GM20000 (cell line): Measurements from ENCODE around the gene CSRP2.

ENCODE experiments used
- DNase-seq: peaks from one replicate; pipeline ENCODE4 v3.0.0; 2012; ENCODE audit warnings: low spot score
- TF ChIP-seq, protein P1 (sequence below): IDR thresholded peaks from 2 replicates; pipeline ENCODE4 v1.5.1; 2012; ENCODE audit warnings: mild to moderate bottlenecking, control low read depth; ENCODE audit errors: extremely low read depth, missing control alignments

The CSRP2 gene

DNA sequence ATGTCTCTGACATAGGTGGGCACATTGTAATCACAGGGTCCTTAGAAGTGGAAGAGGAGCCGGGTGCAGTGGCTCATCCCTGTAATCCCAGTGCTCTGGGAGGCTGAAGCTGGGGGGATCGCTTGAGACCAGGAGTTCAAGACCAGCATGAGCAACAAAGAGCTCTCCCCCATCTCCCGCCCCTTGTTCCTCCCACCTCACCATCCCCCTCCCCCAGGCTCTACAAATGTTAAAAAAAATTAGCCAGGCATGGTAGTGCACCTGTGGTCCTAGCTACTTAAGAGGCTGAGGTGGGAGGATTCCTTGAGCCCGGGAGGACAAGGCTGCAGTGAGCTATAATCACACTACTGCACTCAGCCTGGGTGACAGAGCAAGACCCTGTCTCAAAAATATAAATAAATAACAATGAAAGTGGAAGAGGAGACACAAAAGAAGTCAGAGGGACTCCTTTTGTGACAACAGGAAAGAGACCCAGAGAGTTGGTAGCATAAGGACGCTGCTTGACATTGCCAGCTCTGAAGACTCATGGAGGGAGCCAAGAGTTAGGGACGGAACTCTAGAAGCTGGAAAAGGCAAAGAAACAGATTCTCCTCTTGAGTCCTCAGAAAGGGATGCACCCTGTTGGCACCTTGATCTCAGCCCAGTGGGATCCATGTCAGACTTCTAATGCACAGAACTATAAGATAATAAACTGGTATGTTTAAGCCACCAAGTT is 29.6 kb upstream of the CSRP2 start:
- TF ChIP-seq, protein P1, sequence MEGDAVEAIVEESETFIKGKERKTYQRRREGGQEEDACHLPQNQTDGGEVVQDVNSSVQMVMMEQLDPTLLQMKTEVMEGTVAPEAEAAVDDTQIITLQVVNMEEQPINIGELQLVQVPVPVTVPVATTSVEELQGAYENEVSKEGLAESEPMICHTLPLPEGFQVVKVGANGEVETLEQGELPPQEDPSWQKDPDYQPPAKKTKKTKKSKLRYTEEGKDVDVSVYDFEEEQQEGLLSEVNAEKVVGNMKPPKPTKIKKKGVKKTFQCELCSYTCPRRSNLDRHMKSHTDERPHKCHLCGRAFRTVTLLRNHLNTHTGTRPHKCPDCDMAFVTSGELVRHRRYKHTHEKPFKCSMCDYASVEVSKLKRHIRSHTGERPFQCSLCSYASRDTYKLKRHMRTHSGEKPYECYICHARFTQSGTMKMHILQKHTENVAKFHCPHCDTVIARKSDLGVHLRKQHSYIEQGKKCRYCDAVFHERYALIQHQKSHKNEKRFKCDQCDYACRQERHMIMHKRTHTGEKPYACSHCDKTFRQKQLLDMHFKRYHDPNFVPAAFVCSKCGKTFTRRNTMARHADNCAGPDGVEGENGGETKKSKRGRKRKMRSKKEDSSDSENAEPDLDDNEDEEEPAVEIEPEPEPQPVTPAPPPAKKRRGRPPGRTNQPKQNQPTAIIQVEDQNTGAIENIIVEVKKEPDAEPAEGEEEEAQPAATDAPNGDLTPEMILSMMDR: no peak
- DNase-seq: no peak

DNA sequence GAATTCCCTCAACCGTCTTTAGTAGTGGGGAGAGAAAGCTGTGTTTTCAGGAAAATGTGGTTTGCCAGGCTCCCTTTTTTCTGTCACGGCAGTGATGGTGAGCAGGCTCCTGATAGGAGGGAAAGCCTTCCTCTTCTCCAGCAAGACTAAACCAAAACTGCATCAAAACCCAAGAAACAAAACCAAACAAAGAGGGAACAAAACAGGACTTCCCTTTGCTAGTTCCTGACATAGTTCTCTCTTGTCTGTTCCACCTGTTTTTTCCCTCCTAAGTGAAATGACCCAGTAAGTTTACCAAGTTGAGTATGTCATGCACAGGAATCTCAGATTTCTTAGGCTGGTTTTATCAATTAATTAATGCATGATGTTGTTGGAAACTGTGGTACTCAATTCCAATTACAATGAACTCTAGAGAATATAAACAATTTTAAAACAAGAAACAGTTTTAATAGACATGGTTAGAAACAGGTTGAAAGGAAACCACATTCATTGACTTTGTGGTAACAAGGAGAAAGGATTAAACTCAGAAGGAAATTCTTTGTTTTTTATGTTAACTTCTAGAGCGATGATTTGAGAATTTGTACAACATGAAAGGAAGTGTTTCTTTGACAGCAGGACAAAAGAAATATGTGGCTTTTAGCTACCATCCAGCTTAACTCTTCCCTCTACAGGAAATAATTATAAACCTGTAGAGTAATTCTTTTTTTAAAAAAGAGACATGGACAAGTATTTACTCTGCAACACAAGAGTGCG is 23.0 kb upstream of the CSRP2 start:
- no peak for DNase-seq
- TF ChIP-seq, protein P1: no peak

DNA sequence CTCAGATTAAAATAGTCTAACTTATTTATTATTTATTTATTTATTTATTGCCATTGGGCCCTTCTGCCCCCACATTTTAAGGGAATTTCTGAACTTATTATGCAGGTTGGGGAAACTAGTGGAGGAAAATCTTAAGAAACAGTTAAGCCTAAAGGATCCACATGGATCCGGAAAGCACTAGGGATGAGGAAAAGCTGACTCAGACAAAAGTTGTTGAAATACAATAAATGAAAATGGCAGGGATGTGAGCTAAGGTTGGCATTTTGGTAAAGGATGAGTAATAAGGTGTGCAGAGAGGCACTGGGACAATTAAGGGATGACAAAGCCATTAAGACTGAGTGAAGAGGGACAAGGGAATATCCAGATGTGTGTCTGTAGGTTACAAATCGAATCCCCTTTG is 20.7 kb upstream of the CSRP2 start:
- TF ChIP-seq, protein P1: no peak
- no peak for DNase-seq

DNA sequence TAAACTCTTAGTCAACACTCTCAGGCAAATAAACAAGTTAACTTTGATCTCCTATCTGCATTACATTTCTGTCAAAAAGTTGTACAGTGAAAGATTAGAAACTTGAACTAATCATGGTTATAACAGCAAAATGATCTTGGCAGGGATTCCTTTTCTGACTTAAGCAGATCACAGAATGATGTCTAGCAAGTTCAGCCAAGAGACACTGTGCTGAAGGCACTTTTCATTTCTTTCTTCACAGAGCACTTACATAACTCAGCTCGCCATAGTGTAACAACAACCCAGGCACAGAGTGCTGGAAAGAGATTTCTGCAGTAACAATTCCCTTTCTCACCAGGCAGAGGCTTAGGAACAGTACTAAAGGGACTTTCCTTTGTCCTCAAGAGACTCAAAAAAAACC is 19.6 kb upstream of the CSRP2 start:
- no peak for DNase-seq
- TF ChIP-seq, protein P1: no peak

DNA sequence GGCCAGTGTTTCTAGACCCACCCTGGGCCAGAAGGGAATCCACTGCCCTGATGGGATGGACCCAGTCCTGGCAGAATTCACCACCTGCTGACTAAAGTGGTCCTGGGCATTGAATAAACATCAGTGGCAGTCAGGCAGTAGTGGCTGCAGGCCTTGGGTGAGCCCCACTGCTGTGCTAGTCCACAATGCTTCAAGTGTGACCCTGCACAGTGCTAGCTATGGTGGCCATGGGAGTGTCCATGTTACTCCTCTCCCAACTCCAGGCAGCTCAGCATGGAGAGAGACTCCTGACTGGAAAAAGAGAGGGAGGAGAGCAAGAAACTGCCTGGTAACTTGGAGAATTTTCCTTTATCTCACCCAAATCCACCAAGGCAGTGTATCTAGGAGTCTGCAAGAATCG is 17.5 kb upstream of the CSRP2 start:
- DNase-seq: no peak
- TF ChIP-seq, protein P1: no peak

DNA sequence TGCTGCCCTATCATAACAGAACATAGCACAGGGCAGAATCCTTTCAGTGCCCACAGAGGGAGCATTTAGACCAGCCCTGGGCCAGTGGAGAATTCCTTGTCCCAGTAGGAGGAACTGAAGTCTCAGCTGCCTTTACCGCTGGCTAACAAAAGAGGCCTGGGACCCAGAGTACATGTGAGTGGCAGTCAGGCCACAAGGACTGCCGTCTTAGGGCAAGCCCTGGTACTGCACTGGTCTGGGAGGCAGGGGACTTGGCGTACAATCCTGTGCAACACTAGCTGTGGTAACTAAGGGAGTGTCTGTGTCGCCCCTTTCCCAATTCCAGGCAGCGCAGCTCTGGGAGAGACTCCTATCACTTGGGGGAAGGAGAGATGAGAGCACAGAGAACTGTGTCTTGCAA is 17.0 kb upstream of the CSRP2 start:
- TF ChIP-seq, protein P1: no peak
- no peak for DNase-seq

DNA sequence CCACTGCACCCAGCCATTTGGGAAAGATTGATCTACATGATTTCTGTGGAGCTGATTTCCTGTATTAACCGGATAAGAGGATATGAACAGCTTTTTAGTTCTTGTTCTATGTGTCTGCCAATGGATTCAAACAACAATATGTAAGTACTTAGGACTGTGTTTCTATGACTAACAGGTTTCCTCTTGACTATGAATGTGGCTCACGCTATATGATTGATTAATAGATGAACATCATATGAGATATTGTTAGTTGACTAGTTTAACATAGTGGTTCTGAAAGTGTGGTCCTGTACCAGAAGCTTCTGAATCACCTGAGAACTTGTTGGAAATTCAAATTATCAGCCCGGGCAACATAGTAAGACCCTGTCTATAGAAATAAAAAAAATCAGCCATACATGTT is 12.8 kb upstream of the CSRP2 start:
- TF ChIP-seq, protein P1: no peak
- DNase-seq: no peak
